Gastrocnemius medialis (tissue), 4 donors: ENCODE data around the gene NKD2. TPM values are rescaled to one million over a fixed set of nuclear protein-coding genes. Genes with fewer than 3 reads are reported as not detected.
A peak's percentile ranks its signal among the peaks of the same experiment; 100 is the strongest.

ENCODE experiments used
- ATAC-seq, 2 donors: fragments of 150-250 bp; one replicate each; pipeline ENCODE4 v1.9.1; 2016
- DNase-seq, 2 donors: peaks; one replicate each; pipeline ENCODE4 v3.0.0-alpha.2; 2019
- H3K27ac ChIP-seq, 4 donors: fragments of 200-600 bp; sonication (generic); 1 replicate in 1 of 4; 2 replicates in 3 of 4; pipeline ENCODE4 v1.5.1; 2016 to 2018; ENCODE audit warnings: mild to moderate bottlenecking in 2 of 4, moderate library complexity in 1 of 4
- H3K27me3 ChIP-seq, 3 donors: fragments of 200-600 bp; sonication (generic) in 2 of 3; 1 replicate in 1 of 3; 2 replicates in 2 of 3; pipeline versions ENCODE4 v1.5.1 to v1.6.0; 2016 to 2019; ENCODE audit warnings: mild to moderate bottlenecking in 1 of 3, moderate library complexity in 1 of 3
- H3K36me3 ChIP-seq, 2 donors: fragments of 200-600 bp; sonication (generic) in 1 of 2; one replicate each; pipeline ENCODE4 v1.5.1; 2017 to 2018
- H3K4me1 ChIP-seq, 2 donors: fragments of 200-600 bp; sonication (generic) in 1 of 2; one replicate each; pipeline ENCODE4 v1.5.1; 2016 to 2017; ENCODE audit warnings: mild to moderate bottlenecking in 2 of 2
- H3K4me3 ChIP-seq, 4 donors: fragments of 200-600 bp; sonication (generic) in 3 of 4; 1 replicate in 1 of 4; 2 replicates in 3 of 4; pipeline ENCODE4 v1.5.1; 2016 to 2019; ENCODE audit warnings: mild to moderate bottlenecking in 2 of 4
- H3K9me3 ChIP-seq, 3 donors: fragments of 200-600 bp; sonication (generic) in 2 of 3; 1 replicate in 1 of 3; 2 replicates in 2 of 3; pipeline ENCODE4 v1.5.1; 2016 to 2019
- POLR2A ChIP-seq, 2 donors: fragments of 450-650 bp; IDR thresholded peaks; one replicate each; pipeline ENCODE4 v1.6.1; 2017; ENCODE audit warnings: antibody characterized with exemption in 2 of 2, mild to moderate bottlenecking in 2 of 2, moderate library complexity in 2 of 2
- in situ Hi-C, 4 donors: fragments of 200-750 bp; cut with MboI; loops; one replicate each; pipeline versions ENCODE4 v1.15.0 to v1.8.0; 2017; ENCODE audit warnings: low sequenced_read_pairs in 4 of 4
- intact Hi-C: fragments of 100-400 bp; cut with DNase I; formaldehyde crosslinking; loops from one replicate; pipeline ENCODE4 v1.15.1; 2023; ENCODE audit warnings: low total_unique reads
- total RNA-seq, 4 donors: library from RNA; depleted of rRNA; stranded (reverse); fragments of >200 nt; gene quantifications; one replicate each; pipeline versions ENCODE4 v1.1.0 to v1.2.3, GENCODE V29; 2016
- TF ChIP-seq, protein P1 (sequence below), 5 experiments: fragments of 450-650 bp in 3 of 5; fragments of 200-600 bp in 2 of 5; sonication (generic) in 2 of 5; IDR thresholded peaks in 4 of 5; conservative IDR thresholded peaks in 1 of 5; 1 replicate in 4 of 5; 2 replicates in 1 of 5; pipeline ENCODE4 v1.5.1; 2016 to 2019; ENCODE audit warnings: antibody characterized with exemption in 5 of 5, mild to moderate bottlenecking in 3 of 5, moderate library complexity in 3 of 5

NKD2 gene
- total RNA-seq: not detected

DNA sequence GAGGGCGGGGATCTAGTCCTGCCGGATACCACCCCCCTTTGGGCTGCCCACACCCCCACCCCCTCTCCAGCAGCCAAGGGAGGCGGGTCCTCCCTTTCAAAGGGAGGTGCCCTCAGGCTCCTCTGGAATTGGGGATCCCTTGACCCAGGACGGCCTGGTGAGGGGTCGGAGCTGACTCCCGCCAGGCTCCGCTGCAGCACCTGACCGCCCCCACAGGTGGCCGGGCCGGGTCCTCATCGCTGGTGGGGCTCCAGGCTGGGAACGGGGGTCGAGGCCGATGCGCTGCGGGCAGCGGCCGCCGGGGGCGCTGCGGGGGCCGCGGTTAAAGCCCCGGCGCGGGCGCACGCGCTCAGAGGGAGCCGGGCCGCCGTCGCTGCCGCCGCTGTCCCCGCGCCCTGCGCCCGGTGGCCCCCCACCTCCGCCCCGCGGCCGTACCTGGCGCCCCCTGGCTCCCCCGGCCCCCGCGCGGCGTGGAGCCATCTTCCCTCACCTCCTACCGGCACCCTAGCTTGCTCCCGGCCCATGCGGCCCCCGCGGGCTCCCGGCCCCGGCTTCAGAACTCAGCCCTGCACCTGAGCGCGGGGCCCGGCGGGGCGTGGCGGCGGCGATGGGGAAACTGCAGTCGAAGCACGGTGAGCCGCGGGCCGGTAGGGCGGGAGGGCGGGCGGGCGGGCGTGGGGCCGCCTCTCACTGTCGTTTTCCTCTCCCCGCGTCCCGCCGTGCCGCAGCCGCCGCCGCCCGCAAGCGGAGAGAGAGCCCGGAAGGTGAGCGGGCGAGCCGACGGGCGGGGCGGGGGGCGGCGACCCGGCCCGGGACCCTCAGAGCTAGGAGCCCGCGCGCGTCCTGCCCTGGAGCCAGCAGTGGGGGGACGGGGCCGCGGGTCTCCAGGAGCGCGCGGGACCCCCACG lies at the start of gene NKD2:
NKD2 (plus strand) TSS at position 352 of the 908 bp plus-strand sequence; CDS start at position 608, 256 bp downstream.
- Histone ChIP-seq H3K4me1 (peaks cover 0 to 6% of the 10 kb centered on the region in 2 donors), H3K4me3 (peak within 1 kb of the TSS in 3 of 4 donors; percentile 28 to 37 (median 35)), H3K27ac (no peak within 1 kb of the TSS), H3K27me3 (peaks cover 28 to 47% (median 40%) of the 10 kb centered on the region in 3 donors), H3K36me3 (no peaks in the 10 kb centered on the region), H3K9me3 (no peaks in the 10 kb centered on the region)
- TF ChIP-seq POLR2A (IDR thresholded peaks at IDR 0.05): no peak
- TF ChIP-seq, protein P1, sequence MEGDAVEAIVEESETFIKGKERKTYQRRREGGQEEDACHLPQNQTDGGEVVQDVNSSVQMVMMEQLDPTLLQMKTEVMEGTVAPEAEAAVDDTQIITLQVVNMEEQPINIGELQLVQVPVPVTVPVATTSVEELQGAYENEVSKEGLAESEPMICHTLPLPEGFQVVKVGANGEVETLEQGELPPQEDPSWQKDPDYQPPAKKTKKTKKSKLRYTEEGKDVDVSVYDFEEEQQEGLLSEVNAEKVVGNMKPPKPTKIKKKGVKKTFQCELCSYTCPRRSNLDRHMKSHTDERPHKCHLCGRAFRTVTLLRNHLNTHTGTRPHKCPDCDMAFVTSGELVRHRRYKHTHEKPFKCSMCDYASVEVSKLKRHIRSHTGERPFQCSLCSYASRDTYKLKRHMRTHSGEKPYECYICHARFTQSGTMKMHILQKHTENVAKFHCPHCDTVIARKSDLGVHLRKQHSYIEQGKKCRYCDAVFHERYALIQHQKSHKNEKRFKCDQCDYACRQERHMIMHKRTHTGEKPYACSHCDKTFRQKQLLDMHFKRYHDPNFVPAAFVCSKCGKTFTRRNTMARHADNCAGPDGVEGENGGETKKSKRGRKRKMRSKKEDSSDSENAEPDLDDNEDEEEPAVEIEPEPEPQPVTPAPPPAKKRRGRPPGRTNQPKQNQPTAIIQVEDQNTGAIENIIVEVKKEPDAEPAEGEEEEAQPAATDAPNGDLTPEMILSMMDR (IDR thresholded peaks at IDR 0.05 in 4 of 5, conservative IDR thresholded peaks at IDR 0.05 in 1 of 5): peak; percentile 33 to 65 (median 51)
- intact Hi-C loops: no loop called here
- DNase-seq (peak in 1 of 2 donors; percentile 9), ATAC-seq (no peak)
- in situ Hi-C loops: loop anchor here in 1 of 4 donors (25.0 kb wide), 1 partner anchor 129 kb away; no protein-coding TSS in a partner anchor

DNA sequence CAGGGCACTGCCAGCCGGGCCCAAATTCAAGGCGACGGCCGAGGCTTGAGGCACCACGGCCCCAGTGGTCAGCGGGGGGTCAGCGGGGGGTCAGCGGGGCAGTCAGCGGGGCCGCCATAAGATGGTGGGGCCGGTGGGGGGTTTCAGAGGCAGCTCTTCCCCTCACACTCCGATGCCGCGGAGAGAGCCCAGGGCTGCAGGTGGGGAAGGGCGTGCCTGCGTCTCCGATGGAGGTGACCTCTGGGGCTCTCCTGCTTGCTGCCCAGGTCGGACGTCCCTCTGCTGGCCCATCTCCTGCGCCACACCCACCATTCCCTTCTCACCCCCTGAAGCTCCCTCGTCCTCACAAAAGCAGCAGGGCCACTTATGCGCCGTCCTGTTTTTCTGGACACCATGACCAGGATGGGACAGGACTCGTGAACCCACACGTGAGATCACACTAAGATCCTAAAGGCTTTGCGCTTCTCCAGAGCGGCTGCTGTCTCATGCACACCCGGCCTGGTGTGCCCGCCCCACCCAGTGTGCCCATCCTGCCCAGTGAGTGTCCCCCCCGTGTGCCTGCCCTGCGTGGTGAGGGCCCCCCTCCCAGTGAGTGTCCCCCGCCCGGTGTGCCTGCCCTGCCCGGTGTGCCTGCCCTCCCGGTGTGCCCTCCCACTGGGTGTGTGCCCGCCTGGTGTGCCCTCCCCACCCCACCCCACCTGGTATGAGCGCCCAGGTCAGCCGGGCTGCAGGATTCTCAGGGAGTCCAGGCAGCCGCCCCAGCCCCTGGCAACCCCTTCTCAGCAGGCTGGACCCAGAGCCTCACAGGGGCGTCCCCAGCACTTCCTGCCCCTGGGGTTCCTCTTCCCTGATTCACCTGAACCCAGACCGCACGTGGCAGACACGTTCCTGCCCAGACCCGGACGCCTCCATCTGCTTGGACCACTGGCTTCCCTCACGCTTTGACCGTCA lies 48.7 kb upstream of the NKD2 start:
- intact Hi-C loops (no loop called here), in situ Hi-C loops (no loop called here)
- Histone ChIP-seq H3K36me3 (no peaks in the 10 kb centered on the region), H3K27ac (no peak overlapping the region), H3K27me3 (peaks cover 37 to 62% (median 58%) of the 10 kb centered on the region in 3 donors), H3K4me3 (no peak overlapping the region), H3K4me1 (peaks cover 3 to 11% of the 10 kb centered on the region in 2 donors), H3K9me3 (no peaks in the 10 kb centered on the region)
- no peak for TF ChIP-seq POLR2A (IDR thresholded peaks at IDR 0.05)
- TF ChIP-seq, protein P1 (IDR thresholded peaks at IDR 0.05 in 4 of 5, conservative IDR thresholded peaks at IDR 0.05 in 1 of 5): no peak
- no peak for DNase-seq
- no peak for ATAC-seq

DNA sequence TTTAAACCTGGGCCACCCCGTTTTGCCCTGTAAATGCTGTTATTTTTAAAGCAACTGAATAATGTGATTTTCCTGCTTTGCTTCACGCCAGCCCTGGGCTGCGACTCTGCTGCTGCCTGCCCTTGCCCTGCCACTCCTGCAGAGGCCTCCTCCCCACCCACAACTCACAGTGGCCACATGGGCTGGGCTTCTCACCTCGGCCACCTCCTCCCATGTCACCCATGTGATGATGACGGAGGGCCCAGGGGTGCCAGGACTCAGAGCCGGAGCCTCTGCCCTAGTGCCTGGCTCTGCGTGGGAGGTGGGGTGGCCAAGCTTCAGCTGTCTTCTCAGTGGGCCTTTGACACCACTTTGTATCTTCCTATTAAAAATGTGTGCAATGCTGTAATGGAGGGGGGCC lies 48.1 kb upstream of the NKD2 start:
- Histone ChIP-seq H3K27me3 (peaks cover 40 to 62% (median 56%) of the 10 kb centered on the region in 3 donors), H3K36me3 (no peaks in the 10 kb centered on the region), H3K4me1 (peaks cover 3 to 11% of the 10 kb centered on the region in 2 donors), H3K27ac (no peak overlapping the region), H3K4me3 (no peak overlapping the region), H3K9me3 (no peaks in the 10 kb centered on the region)
- ATAC-seq (no peak), DNase-seq (no peak)
- in situ Hi-C loops: no loop called here
- TF ChIP-seq, protein P1 (IDR thresholded peaks at IDR 0.05 in 4 of 5, conservative IDR thresholded peaks at IDR 0.05 in 1 of 5): no peak
- TF ChIP-seq POLR2A (IDR thresholded peaks at IDR 0.05): no peak
- intact Hi-C loops: no loop called here

DNA sequence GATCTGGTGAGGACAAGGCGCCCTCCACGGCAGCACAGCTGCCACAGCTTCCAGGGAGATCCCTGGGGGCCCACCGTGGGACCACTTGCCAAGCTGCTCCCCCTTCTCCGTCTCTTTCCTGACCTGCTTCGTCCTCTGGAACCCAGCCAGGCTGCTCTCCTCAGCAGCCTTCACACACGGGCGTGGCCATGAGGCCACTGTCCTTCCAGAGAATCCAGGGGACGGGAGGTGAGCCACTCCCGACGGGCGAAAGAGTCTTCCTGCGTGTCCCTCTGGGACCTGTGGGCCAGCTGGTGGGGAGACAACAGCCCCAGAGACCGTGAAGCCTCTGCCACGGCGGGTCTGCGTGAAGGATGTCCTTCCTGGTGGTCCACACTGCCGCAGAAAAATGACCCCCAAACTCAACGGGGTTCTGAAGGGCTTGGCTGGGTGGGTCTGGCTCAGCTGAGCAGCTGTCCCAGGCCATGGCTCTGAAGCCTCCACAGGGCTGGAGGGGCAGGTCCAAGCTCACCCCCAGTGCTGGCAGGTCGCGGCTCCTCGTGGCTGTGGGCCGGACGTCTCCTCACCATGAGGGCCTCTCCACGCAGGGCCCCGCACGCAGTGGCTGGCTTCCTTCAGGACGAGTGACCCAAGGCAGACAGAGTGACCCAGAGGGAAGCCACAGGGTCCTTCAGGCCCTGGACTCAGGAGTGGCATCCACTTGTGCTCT lies 47.4 kb upstream of the NKD2 start:
- intact Hi-C loops: no loop called here
- no peak for DNase-seq
- Histone ChIP-seq H3K36me3 (no peaks in the 10 kb centered on the region), H3K9me3 (no peaks in the 10 kb centered on the region), H3K27me3 (peaks cover 34 to 57% (median 54%) of the 10 kb centered on the region in 3 donors), H3K4me1 (peaks cover 3 to 11% of the 10 kb centered on the region in 2 donors), H3K4me3 (no peak overlapping the region), H3K27ac (no peak overlapping the region)
- ATAC-seq: no peak
- in situ Hi-C loops: no loop called here
- no peak for TF ChIP-seq POLR2A (IDR thresholded peaks at IDR 0.05)
- TF ChIP-seq, protein P1 (IDR thresholded peaks at IDR 0.05 in 4 of 5, conservative IDR thresholded peaks at IDR 0.05 in 1 of 5): no peak
